Effector memory CD8-positive, alpha-beta T cell (primary cell): ENCODE data around the gene SLC66A2.
"Not testable (repeated sequence)": the region's sequence is repeated elsewhere in the genome, so short reads cannot be mapped to it uniquely, and the experiment has no call there.

Source experiments
- ATAC-seq: fragments of 150-1000 bp; cut with Tn5 transposase; replicated peaks from 2 replicates; pipeline ENCODE4 v1.10.0; 2021; ENCODE audit warnings: mild to moderate bottlenecking, moderate library complexity
- DNase-seq, 3 experiments: peaks; one replicate each; pipeline ENCODE4 v3.0.0; 2021
- H3K27ac Mint-ChIP-seq, 2 donors: one replicate each; pipeline ENCODE4 v1.8.0; 2022; ENCODE audit warnings: mild to moderate bottlenecking in 2 of 2, mixed read lengths in 2 of 2, moderate library complexity in 2 of 2
- H3K27me3 Mint-ChIP-seq, 2 donors: one replicate each; pipeline ENCODE4 v1.8.0; 2022; ENCODE audit warnings: mixed read lengths in 2 of 2
- H3K36me3 Mint-ChIP-seq: one replicate; pipeline ENCODE4 v1.8.0; 2022; ENCODE audit warnings: mild to moderate bottlenecking, moderate library complexity, mixed read lengths; ENCODE audit not compliant: insufficient read depth
- H3K4me1 Mint-ChIP-seq, 2 donors: one replicate each; pipeline ENCODE4 v1.8.0; 2022; ENCODE audit warnings: low read depth in 2 of 2, mixed read lengths in 2 of 2
- H3K4me3 Mint-ChIP-seq, 2 donors: one replicate each; pipeline ENCODE4 v1.8.0; 2022; ENCODE audit warnings: mild to moderate bottlenecking in 2 of 2, mixed read lengths in 2 of 2, moderate library complexity in 2 of 2
- H3K9me3 Mint-ChIP-seq, 2 donors: one replicate each; pipeline ENCODE4 v1.8.0; 2022; ENCODE audit warnings: mixed read lengths in 2 of 2

Gene SLC66A2

GRCh38 chr18:79884963-79885728, 66.3 kb downstream of the SLC66A2 start:
- Mint-ChIP-seq H3K36me3 (no peaks in the 10 kb centered on the region), H3K27ac (no peak overlapping the region), H3K9me3 (peaks cover under 1% of the 10 kb centered on the region in 2 donors), H3K27me3 (no peaks in the 10 kb centered on the region), H3K4me3 (no peak overlapping the region), H3K4me1 (no peaks in the 10 kb centered on the region)
- DNase-seq (no peak), ATAC-seq (no peak)

GRCh38 chr18:79884294-79884962, 67.0 kb downstream of the SLC66A2 start:
- H3K4me1 Mint-ChIP-seq, result no peaks in the 10 kb centered on the region
- no peak overlapping the region for H3K27ac Mint-ChIP-seq
- ATAC-seq (no peak), DNase-seq (no peak)
- H3K27me3 Mint-ChIP-seq, result no peaks in the 10 kb centered on the region
- H3K36me3 Mint-ChIP-seq, result no peaks in the 10 kb centered on the region
- H3K4me3 Mint-ChIP-seq, result no peak overlapping the region
- no peaks in the 10 kb centered on the region for H3K9me3 Mint-ChIP-seq

GRCh38 chr18:79883461-79884293, 67.8 kb downstream of the SLC66A2 start:
- Mint-ChIP-seq H3K36me3 (no peaks in the 10 kb centered on the region), H3K4me1 (no peaks in the 10 kb centered on the region), H3K27me3 (no peaks in the 10 kb centered on the region), H3K4me3 (no peak overlapping the region), H3K9me3 (no peaks in the 10 kb centered on the region), H3K27ac (no peak overlapping the region)
- ATAC-seq (no peak), DNase-seq (no peak)

GRCh38 chr18:79882522-79883241, 68.8 kb downstream of the SLC66A2 start:
- DNase-seq, result no peak
- H3K36me3 Mint-ChIP-seq, result no peaks in the 10 kb centered on the region
- H3K27me3 Mint-ChIP-seq, result no peaks in the 10 kb centered on the region
- no peaks in the 10 kb centered on the region for H3K9me3 Mint-ChIP-seq
- no peak for ATAC-seq
- no peak overlapping the region for H3K27ac Mint-ChIP-seq
- H3K4me3 Mint-ChIP-seq, result no peak overlapping the region
- H3K4me1 Mint-ChIP-seq, result no peaks in the 10 kb centered on the region

- Mint-ChIP-seq H3K36me3 (no peaks in the 10 kb centered on the region), H3K27me3 (no peaks in the 10 kb centered on the region), H3K4me3 (no peak overlapping the region), H3K27ac (no peak overlapping the region), H3K9me3 (no peaks in the 10 kb centered on the region), H3K4me1 (no peaks in the 10 kb centered on the region)
- no peak for ATAC-seq
- DNase-seq, result no peak
Measured at GRCh38 chr18:79881695-79882094, 69.8 kb downstream of the SLC66A2 start.

GRCh38 chr18:79879566-79879965, 71.9 kb downstream of the SLC66A2 start:
- no peaks in the 10 kb centered on the region for H3K27me3 Mint-ChIP-seq
- no peak overlapping the region for H3K27ac Mint-ChIP-seq
- H3K4me1 Mint-ChIP-seq, result no peaks in the 10 kb centered on the region
- no peaks in the 10 kb centered on the region for H3K9me3 Mint-ChIP-seq
- ATAC-seq (no peak), DNase-seq (no peak)
- no peaks in the 10 kb centered on the region for H3K36me3 Mint-ChIP-seq
- H3K4me3 Mint-ChIP-seq, result no peak overlapping the region

- DNase-seq (no peak), ATAC-seq (no peak)
- Mint-ChIP-seq H3K4me1 (no peaks in the 10 kb centered on the region), H3K9me3 (no peaks in the 10 kb centered on the region), H3K4me3 (no peak overlapping the region), H3K27ac (no peak overlapping the region), H3K36me3 (no peaks in the 10 kb centered on the region), H3K27me3 (no peaks in the 10 kb centered on the region)
Measured at GRCh38 chr18:79878741-79879378, 72.6 kb downstream of the SLC66A2 start.

GRCh38 chr18:79878246-79878645, 73.2 kb downstream of the SLC66A2 start:
- ATAC-seq, H3K4me1 Mint-ChIP-seq, H3K27ac Mint-ChIP-seq, H3K36me3 Mint-ChIP-seq, H3K27me3 Mint-ChIP-seq, DNase-seq, H3K9me3 Mint-ChIP-seq, H3K4me3 Mint-ChIP-seq: not testable (repeated sequence)

GRCh38 chr18:79877163-79878091, 74.0 kb downstream of the SLC66A2 start:
- Mint-ChIP-seq H3K9me3 (no peaks in the 10 kb centered on the region), H3K27ac (no peak overlapping the region), H3K4me3 (no peak overlapping the region), H3K27me3 (no peaks in the 10 kb centered on the region), H3K36me3 (no peaks in the 10 kb centered on the region), H3K4me1 (no peaks in the 10 kb centered on the region)
- DNase-seq (no peak), ATAC-seq (no peak)

GRCh38 chr18:79876497-79876896, 75.0 kb downstream of the SLC66A2 start:
- Mint-ChIP-seq H3K9me3 (no peaks in the 10 kb centered on the region), H3K4me3 (no peak overlapping the region), H3K36me3 (no peaks in the 10 kb centered on the region), H3K27ac (no peak overlapping the region), H3K27me3 (no peaks in the 10 kb centered on the region), H3K4me1 (no peaks in the 10 kb centered on the region)
- no peak for DNase-seq
- no peak for ATAC-seq

- ATAC-seq (no peak), DNase-seq (no peak)
- Mint-ChIP-seq H3K36me3 (no peaks in the 10 kb centered on the region), H3K27me3 (no peaks in the 10 kb centered on the region), H3K27ac (no peak overlapping the region), H3K9me3 (no peaks in the 10 kb centered on the region), H3K4me3 (no peak overlapping the region), H3K4me1 (no peaks in the 10 kb centered on the region)
Measured at GRCh38 chr18:79875931-79876461, 75.5 kb downstream of the SLC66A2 start.

GRCh38 chr18:79875531-79875919, 75.9 kb downstream of the SLC66A2 start:
- DNase-seq (no peak), ATAC-seq (no peak)
- H3K36me3 Mint-ChIP-seq, result no peaks in the 10 kb centered on the region
- no peak overlapping the region for H3K27ac Mint-ChIP-seq
- no peaks in the 10 kb centered on the region for H3K9me3 Mint-ChIP-seq
- H3K4me3 Mint-ChIP-seq, result no peak overlapping the region
- no peaks in the 10 kb centered on the region for H3K4me1 Mint-ChIP-seq
- H3K27me3 Mint-ChIP-seq, result no peaks in the 10 kb centered on the region
